HG03159 (cell line): ENCODE data around the gene ELOVL2.
"Not testable (repeated sequence)": the region's sequence is repeated elsewhere in the genome, so short reads cannot be mapped to it uniquely, and the experiment has no call there.

Experiments used
- ATAC-seq: cut with Tn5 transposase; IDR thresholded peaks from one replicate; pipeline ENCODE4 v1.9.1; 2021; ENCODE audit warnings: mild to moderate bottlenecking, moderate library complexity; ENCODE audit not compliant: unreplicated experiment

The ELOVL2 gene

GRCh38 chr6:11025130-11025529 is 19.0 kb downstream of the ELOVL2 start:
- ATAC-seq, result no peak

- no peak for ATAC-seq
Measured at GRCh38 chr6:11023032-11023431, 21.1 kb downstream of the ELOVL2 start.

GRCh38 chr6:11021714-11022113 is 22.4 kb downstream of the ELOVL2 start:
- ATAC-seq, result no peak

- ATAC-seq, result no peak
Measured at GRCh38 chr6:11021003-11021402, 23.1 kb downstream of the ELOVL2 start.

GRCh38 chr6:11018225-11018624 is 25.9 kb downstream of the ELOVL2 start:
- no peak for ATAC-seq

GRCh38 chr6:11017090-11017489 is 27.0 kb downstream of the ELOVL2 start:
- ATAC-seq, result no peak

GRCh38 chr6:11016452-11016851 is 27.7 kb downstream of the ELOVL2 start:
- no peak for ATAC-seq

- no peak for ATAC-seq
Measured at GRCh38 chr6:11015102-11015501, 29.0 kb downstream of the ELOVL2 start.

GRCh38 chr6:11013721-11014070 is 30.4 kb downstream of the ELOVL2 start:
- no peak for ATAC-seq

GRCh38 chr6:11012976-11013720 is 31.0 kb downstream of the ELOVL2 start:
- ATAC-seq, result no peak

- ATAC-seq, result no peak
Measured at GRCh38 chr6:11012295-11012754, 31.8 kb downstream of the ELOVL2 start.

GRCh38 chr6:11011787-11012234 is 32.3 kb downstream of the ELOVL2 start:
- ATAC-seq, result no peak

- peak; percentile 70 for ATAC-seq
Measured at GRCh38 chr6:11009353-11009752, 34.8 kb downstream of the ELOVL2 start.

- no peak for ATAC-seq
Measured at GRCh38 chr6:11008821-11009220, 35.3 kb downstream of the ELOVL2 start.

- no peak for ATAC-seq
Measured at GRCh38 chr6:11007715-11008608, 36.1 kb downstream of the ELOVL2 start.

- no peak for ATAC-seq
Measured at GRCh38 chr6:11006061-11006460, 38.0 kb downstream of the ELOVL2 start.

GRCh38 chr6:11003297-11003696 is 40.8 kb downstream of the ELOVL2 start:
- ATAC-seq, result not testable (repeated sequence)

- no peak for ATAC-seq
Measured at GRCh38 chr6:11002176-11002575, 41.9 kb downstream of the ELOVL2 start.

GRCh38 chr6:10999994-11000393 is 44.1 kb downstream of the ELOVL2 start:
- ATAC-seq, result no peak

GRCh38 chr6:10995114-10995707 is 48.9 kb downstream of the ELOVL2 start:
- ATAC-seq, result no peak

GRCh38 chr6:10993896-10994295 is 50.2 kb downstream of the ELOVL2 start:
- ATAC-seq, result no peak

GRCh38 chr6:10991115-10991514 is 53.0 kb downstream of the ELOVL2 start:
- ATAC-seq, result no peak
